Measurements from ENCODE around the gene RPL28.

Gene RPL28

DNA sequence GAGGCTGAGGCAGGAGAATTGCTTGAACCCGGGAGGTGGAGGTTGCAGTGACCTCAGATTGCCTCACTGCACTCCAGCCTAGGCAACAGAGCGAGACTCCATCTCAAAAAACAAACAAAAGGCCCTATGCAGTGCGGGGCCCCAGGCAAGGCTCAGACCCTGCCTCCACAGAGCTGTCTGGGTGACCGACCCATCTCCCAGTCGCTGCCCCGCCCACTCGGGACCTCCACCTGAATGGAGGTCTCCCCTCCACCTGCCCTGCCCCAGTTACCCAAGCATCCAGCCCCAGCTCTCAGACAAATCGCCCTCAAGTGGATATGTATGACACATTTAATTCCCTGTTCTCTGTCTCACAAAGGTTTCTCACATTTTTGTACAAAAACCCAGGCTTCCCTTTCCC, 20.5 kb upstream of the RPL28 start:
- H3K36me3 Mint-ChIP-seq (ENCODE audit: low read depth): no peaks in the 10 kb centered on the region
- DNase-seq: no peak
- no peaks in the 10 kb centered on the region for H3K9me3 Mint-ChIP-seq
- no peak overlapping the region for H3K27ac Mint-ChIP-seq
- H3K27me3 Mint-ChIP-seq (ENCODE audit: low read depth, poor library complexity): peaks cover 18% of the 10 kb centered on the region
- no peak overlapping the region for H3K4me3 Mint-ChIP-seq
- no peak for TF ChIP-seq CTCF (IDR thresholded peaks at IDR 0.05)
- peaks cover 26% of the 10 kb centered on the region for H3K4me1 Mint-ChIP-seq

DNA sequence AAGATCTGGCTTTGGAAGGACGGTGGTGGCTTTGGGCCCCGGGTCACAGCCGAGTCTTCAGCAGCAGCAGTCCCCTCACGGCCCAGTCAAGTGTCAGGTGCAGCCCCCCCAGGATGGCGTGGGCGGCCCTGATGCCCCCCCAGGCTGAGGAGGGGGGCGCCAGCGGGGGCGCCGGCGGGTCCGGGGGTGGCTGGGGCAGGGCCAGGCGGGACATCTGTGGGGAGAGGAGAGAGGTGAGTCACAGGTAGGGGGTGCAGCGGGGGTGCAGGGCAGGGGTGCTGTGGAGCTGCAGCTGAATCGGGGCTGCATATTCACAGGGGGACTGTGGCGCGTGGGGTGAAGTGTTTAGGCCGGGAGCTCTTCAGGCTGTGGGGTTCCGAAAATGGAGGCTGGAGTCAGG, 19.8 kb upstream of the RPL28 start:
- no peak overlapping the region for H3K27ac Mint-ChIP-seq
- no peaks in the 10 kb centered on the region for H3K9me3 Mint-ChIP-seq
- DNase-seq: no peak
- TF ChIP-seq CTCF (IDR thresholded peaks at IDR 0.05): no peak
- peak overlapping the region; percentile 58 for H3K4me3 Mint-ChIP-seq
- peaks cover 33% of the 10 kb centered on the region for H3K4me1 Mint-ChIP-seq
- no peaks in the 10 kb centered on the region for H3K36me3 Mint-ChIP-seq (ENCODE audit: low read depth)
- peaks cover 25% of the 10 kb centered on the region for H3K27me3 Mint-ChIP-seq (ENCODE audit: low read depth, poor library complexity)

DNA sequence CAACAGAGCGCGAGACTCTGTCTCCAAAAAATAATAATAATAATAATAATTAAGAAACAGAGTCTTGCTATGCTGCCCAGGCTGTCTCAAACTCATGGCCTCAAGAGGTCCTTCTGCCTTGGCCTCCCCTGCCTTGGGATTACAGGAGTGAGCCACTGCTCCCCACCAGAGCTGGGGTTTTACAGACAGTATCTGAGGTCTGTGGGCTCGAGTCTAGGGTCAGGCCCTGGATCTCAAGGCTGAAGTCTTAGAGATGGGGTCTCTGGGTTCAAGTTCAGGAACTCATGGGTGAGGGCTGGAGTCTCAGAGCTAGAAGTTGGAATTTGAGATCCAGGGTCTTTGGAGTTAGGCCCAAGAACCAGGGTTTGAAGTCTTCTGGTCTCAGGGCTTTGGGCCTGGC, 18.9 kb upstream of the RPL28 start:
- no peak for DNase-seq
- H3K4me3 Mint-ChIP-seq: no peak overlapping the region
- no peak for TF ChIP-seq CTCF (IDR thresholded peaks at IDR 0.05)
- H3K9me3 Mint-ChIP-seq: no peaks in the 10 kb centered on the region
- no peaks in the 10 kb centered on the region for H3K36me3 Mint-ChIP-seq (ENCODE audit: low read depth)
- peaks cover 33% of the 10 kb centered on the region for H3K27me3 Mint-ChIP-seq (ENCODE audit: low read depth, poor library complexity)
- H3K27ac Mint-ChIP-seq: no peak overlapping the region
- peaks cover 36% of the 10 kb centered on the region for H3K4me1 Mint-ChIP-seq

GRCh38 chr19:55368106-55368505, 17.6 kb upstream of the RPL28 start:
- H3K4me1 Mint-ChIP-seq: peaks cover 36% of the 10 kb centered on the region
- no peak for TF ChIP-seq CTCF (IDR thresholded peaks at IDR 0.05)
- H3K4me3 Mint-ChIP-seq: no peak overlapping the region
- H3K9me3 Mint-ChIP-seq: no peaks in the 10 kb centered on the region
- H3K36me3 Mint-ChIP-seq (ENCODE audit: low read depth): no peaks in the 10 kb centered on the region
- DNase-seq: no peak
- no peak overlapping the region for H3K27ac Mint-ChIP-seq
- H3K27me3 Mint-ChIP-seq (ENCODE audit: low read depth, poor library complexity): peaks cover 40% of the 10 kb centered on the region

DNA sequence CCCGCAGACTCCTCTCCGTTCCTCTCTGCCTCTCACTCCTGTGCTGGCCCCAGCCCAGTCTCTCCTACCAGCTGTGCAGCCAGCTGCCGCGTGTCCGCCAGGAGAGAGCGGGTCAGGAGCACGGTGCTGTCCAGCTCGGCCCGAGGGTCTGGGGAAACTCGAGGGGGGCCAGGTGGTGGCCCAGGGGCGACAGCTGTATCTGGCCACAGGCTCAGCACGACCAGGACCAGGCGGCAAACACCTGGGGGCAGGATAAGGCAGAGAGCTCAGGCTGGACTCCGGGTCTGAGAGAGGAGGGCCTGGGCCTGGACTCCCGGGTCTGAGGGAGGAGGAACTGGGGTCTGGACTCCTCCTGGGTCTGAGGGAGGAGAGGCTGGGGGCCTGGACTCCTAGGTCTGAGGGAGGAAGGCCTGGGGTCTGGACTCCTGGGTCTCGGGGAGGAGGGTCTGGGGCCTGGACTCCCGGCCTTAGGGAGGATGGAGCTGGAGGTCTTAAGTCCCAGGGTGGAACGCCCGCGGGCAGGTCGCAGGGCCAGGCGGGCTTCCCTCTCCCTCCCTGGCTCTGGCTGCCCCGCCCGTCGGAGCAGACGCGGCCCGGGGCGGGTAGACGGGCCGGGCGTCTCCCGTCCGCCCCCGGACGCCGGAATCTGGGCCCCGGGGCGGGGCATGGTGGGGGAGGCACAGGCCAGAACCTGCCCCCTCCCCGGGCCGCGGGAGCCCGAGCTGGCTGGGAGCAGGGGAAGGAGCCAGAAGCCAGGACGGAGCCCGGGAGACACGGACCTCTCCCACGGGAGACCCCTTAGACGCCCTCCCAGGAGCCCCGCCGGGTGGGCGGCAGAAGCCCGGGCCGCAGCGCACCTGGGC, 16.8 kb upstream of the RPL28 start:
- TF ChIP-seq CTCF (IDR thresholded peaks at IDR 0.05): no peak
- Mint-ChIP-seq H3K9me3 (no peaks in the 10 kb centered on the region), H3K4me1 (peaks cover 33% of the 10 kb centered on the region), H3K27me3 (ENCODE audit: low read depth, poor library complexity) (peaks cover 40% of the 10 kb centered on the region), H3K36me3 (ENCODE audit: low read depth) (no peaks in the 10 kb centered on the region), H3K27ac (no peak overlapping the region), H3K4me3 (no peak overlapping the region)
- DNase-seq: peak; percentile 45
